GM12878 (cell line): ENCODE data around the gene FGFR2. TPM values are rescaled to one million over a fixed set of nuclear protein-coding genes. Genes with fewer than 3 reads are reported as not detected.

Experiments
- ATAC-seq: fragments of 200-7000 bp; cut with Tn5 transposase; 3 replicates; pipeline ENCODE4 v1.9.1; 2020; ENCODE audit warnings: mild to moderate bottlenecking, moderate library complexity
- BruUV-seq: library from RNA; stranded (reverse); fragments of 400-500 nt; replicated peaks from 2 replicates; lab custom pipeline; 2021; lab: Mats Ljungman, UMichigan
- CTCF ChIA-PET: fragments of 300-600 bp; sonication (Branson Sonifier 250); formaldehyde crosslinking; extraction: SDS; loops from one replicate; lab custom pipeline; 2021; ENCODE audit warnings: inconsistent platforms; lab: Yijun Ruan, JAX
- POLR2A ChIA-PET: fragments of 350-600 bp; formaldehyde crosslinking; extraction: SDS; loops from one replicate; lab custom pipeline; 2021; ENCODE audit warnings: inconsistent platforms; lab: Charles Lee
- RAD21 ChIA-PET: fragments of 300-600 bp; sonication (Branson Sonifier 250); formaldehyde crosslinking; loops from one replicate; lab custom pipeline; 2023; ENCODE audit warnings: antibody characterized with exemption; ENCODE audit not compliant: unreplicated experiment; lab: Charles Lee
- SMC1A ChIA-PET: fragments of 300-600 bp; sonication (Branson Sonifier 250); formaldehyde crosslinking; loops from one replicate; lab custom pipeline; 2023; ENCODE audit not compliant: unreplicated experiment, uncharacterized antibody; lab: Charles Lee
- DNase-seq: peaks from one replicate; pipeline ENCODE4 v3.0.0-alpha.2; 2011; ENCODE audit warnings: low read depth, low spot score
- FAIRE-seq: peaks from 3 replicates; lab custom pipeline; 2011; peaks lifted over from hg19 to GRCh38; lab: Jason Lieb, UNC
- H2AFZ ChIP-seq: 2 replicates; pipeline ENCODE4 v1.6.0; 2011; ENCODE audit warnings: low read depth, low read length, control low read depth; ENCODE audit not compliant: control insufficient read depth
- H3K27ac ChIP-seq: 2 replicates; pipeline ENCODE4 v1.5.1; 2011; ENCODE audit warnings: control low read depth; ENCODE audit not compliant: control insufficient read depth, insufficient read depth
- H3K27me3 ChIP-seq, 2 experiments: replicated peaks in 1 of 2; 2 replicates each; pipeline versions ENCODE4 v1.6.0 to v1.6.1; 2011; ENCODE audit warnings: low read length in 1 of 2; ENCODE audit not compliant: control insufficient read depth in 2 of 2, insufficient read depth in 2 of 2
- H3K36me3 ChIP-seq, 2 experiments: 2 replicates each; pipeline ENCODE4 v1.5.1; 2011; ENCODE audit warnings: low read length in 1 of 2; ENCODE audit not compliant: control insufficient read depth in 2 of 2, insufficient read depth in 2 of 2
- H3K4me1 ChIP-seq: 2 replicates; pipeline ENCODE4 v1.6.1; 2011; ENCODE audit warnings: mild to moderate bottlenecking, low read length, moderate library complexity, mixed read lengths; ENCODE audit not compliant: control insufficient read depth, insufficient read depth
- H3K4me2 ChIP-seq: 2 replicates; pipeline ENCODE4 v1.6.0; 2011; ENCODE audit warnings: control low read depth; ENCODE audit not compliant: control insufficient read depth, insufficient read depth
- H3K4me3 ChIP-seq: fragments of 200-600 bp; sonication (generic); 2 replicates; pipeline ENCODE4 v1.5.1; 2016
- H3K79me2 ChIP-seq: 2 replicates; pipeline ENCODE4 v1.6.0; 2011; ENCODE audit warnings: low read length; ENCODE audit not compliant: control insufficient read depth, insufficient read depth
- H3K9ac ChIP-seq: 2 replicates; pipeline ENCODE4 v1.8.0; 2011; ENCODE audit warnings: low read length, control low read depth, mixed read lengths; ENCODE audit not compliant: control insufficient read depth, insufficient read depth
- H3K9me3 ChIP-seq: replicated peaks from 3 replicates; pipeline ENCODE4 v1.5.1; 2011; ENCODE audit warnings: mild to moderate bottlenecking, low read length; ENCODE audit not compliant: control insufficient read depth, insufficient read depth
- H4K20me1 ChIP-seq: 2 replicates; pipeline ENCODE4 v1.6.0; 2011; ENCODE audit not compliant: control insufficient read depth, insufficient read depth
- BACH1 ChIP-seq: fragments of 450-650 bp; IDR thresholded peaks from 2 replicates; pipeline ENCODE4 v1.6.1; 2017; ENCODE audit warnings: mild to moderate bottlenecking, borderline replicate concordance
- BRCA1 ChIP-seq: IDR thresholded peaks from 2 replicates; pipeline ENCODE4 v1.6.1; 2011; ENCODE audit warnings: low read depth, low read length, improper control_type of control experiment
- CBFB ChIP-seq: IDR thresholded peaks from 2 replicates; pipeline ENCODE4 v1.6.1; 2016; ENCODE audit warnings: antibody characterized with exemption, low read depth
- E4F1 ChIP-seq: fragments of 450-650 bp; IDR thresholded peaks from 2 replicates; pipeline ENCODE4 v1.6.1; 2018; ENCODE audit warnings: borderline replicate concordance, mild to moderate bottlenecking; ENCODE audit not compliant: partially characterized antibody
- EGR1 ChIP-seq, 2 experiments: IDR thresholded peaks; 1 replicate in 1 of 2; 2 replicates in 1 of 2; pipeline ENCODE4 v1.6.1; 2011 to 2012; ENCODE audit warnings: low read depth in 2 of 2, low read length in 2 of 2, borderline replicate concordance in 1 of 2, mild to moderate bottlenecking in 1 of 2, moderate library complexity in 1 of 2
- FOXK2 ChIP-seq: fragments of 450-650 bp; IDR thresholded peaks from 2 replicates; pipeline ENCODE4 v1.6.1; 2017; ENCODE audit warnings: mild to moderate bottlenecking, moderate library complexity
- IRF3 ChIP-seq: fragments of 450-650 bp; IDR thresholded peaks from 2 replicates; pipeline ENCODE4 v1.6.1; 2014; ENCODE audit warnings: mild to moderate bottlenecking
- IRF4 ChIP-seq: IDR thresholded peaks from 2 replicates; pipeline ENCODE4 v1.6.1; 2011; ENCODE audit warnings: low read depth, low read length
- KDM1A ChIP-seq: fragments of 200-600 bp; sonication (generic); IDR thresholded peaks from 2 replicates; pipeline ENCODE4 v1.6.1; 2016; ENCODE audit warnings: borderline replicate concordance
- MEF2B ChIP-seq: fragments of 450-650 bp; IDR thresholded peaks from 2 replicates; pipeline ENCODE4 v1.6.1; 2018; ENCODE audit warnings: mild to moderate bottlenecking, moderate library complexity; ENCODE audit not compliant: partially characterized antibody, poor library complexity, severe bottlenecking
- NFXL1 ChIP-seq: fragments of 450-650 bp; IDR thresholded peaks from 2 replicates; pipeline ENCODE4 v1.6.1; 2017; ENCODE audit warnings: antibody characterized with exemption, mild to moderate bottlenecking, borderline replicate concordance
- POLR2AphosphoS5 ChIP-seq: IDR thresholded peaks from 2 replicates; pipeline ENCODE4 v1.6.1; 2011; ENCODE audit warnings: mild to moderate bottlenecking, low read length, inconsistent platforms
- SMAD1 ChIP-seq: fragments of 450-650 bp; IDR thresholded peaks from 2 replicates; pipeline ENCODE4 v1.6.1; 2018; ENCODE audit warnings: mild to moderate bottlenecking, low read depth; ENCODE audit not compliant: partially characterized antibody
- SMARCA5 ChIP-seq: fragments of 450-650 bp; IDR thresholded peaks from 2 replicates; pipeline ENCODE4 v1.6.1; 2017; ENCODE audit warnings: mild to moderate bottlenecking
- STAT3 ChIP-seq: IDR thresholded peaks from 2 replicates; pipeline ENCODE4 v1.6.1; 2011; ENCODE audit warnings: low read depth, low read length, improper control_type of control experiment
- TCF3 ChIP-seq: IDR thresholded peaks from 2 replicates; pipeline ENCODE4 v1.6.1; 2012; ENCODE audit warnings: low read depth, mild to moderate bottlenecking, low read length, borderline replicate concordance; ENCODE audit not compliant: insufficient read depth
- ZNF384 ChIP-seq: IDR thresholded peaks from 2 replicates; pipeline ENCODE4 v1.6.1; 2012; ENCODE audit warnings: low read depth, mild to moderate bottlenecking, low read length, improper control_type of control experiment, borderline replicate concordance
- WGBS: methylation state at CpG from one replicate; pipeline ENCODE4 v1.1.6; 2016; ENCODE audit warnings: low lambda C conversion rate; ENCODE audit not compliant: insufficient replicate concordance, insufficient coverage; ENCODE audit errors: missing lambda C conversion rate; 5-methylcytosine and 5-hydroxymethylcytosine counted together
- in situ Hi-C: fragments of 300-500 bp; cut with MboI; formaldehyde crosslinking; loops from 9 replicates; pipeline ENCODE4 v1.14.3; 2018; ENCODE audit warnings: mixed read lengths
- intact Hi-C: fragments of 100-400 bp; cut with micrococcal nuclease; formaldehyde crosslinking; loops from one replicate; pipeline ENCODE4 v1.14.2; 2022; ENCODE audit not compliant: unreplicated experiment
- polyA plus RNA-seq, 11 experiments: library from polyadenylated mRNA; depleted of rRNA in 4 of 11; unstranded in 6 of 11; stranded (reverse) in 5 of 11; fragments of >200 nt; fragmentation: Nextera tagmentation in 4 of 11; fragmentation: Illumina TruSeq in 1 of 11; extraction: Ambion mirVana in 4 of 11; extraction: Trizol in 1 of 11; gene quantifications; 1 replicate in 1 of 11; 2 replicates in 10 of 11; pipeline versions ENCODE4 v1.2.1 to v1.2.3, GENCODE V29; 2011 to 2016; ENCODE audit warnings: inconsistent platforms in 2 of 11, missing spikeins in 2 of 11, low read depth in 1 of 11
- total RNA-seq, 4 experiments: library from RNA; depleted of rRNA in 3 of 4; stranded (reverse); fragments of >200 nt in 3 of 4; fragmentation: Illumina TruSeq in 1 of 4; extraction: Trizol in 1 of 4; gene quantifications; 2 replicates each; pipeline versions ENCODE4 v1.2.1 to v1.2.3, GENCODE V29; 2013 to 2021

FGFR2 gene
- total and polyA plus RNA-seq, 10 of the 15 experiments (the other 5 are each of a cell fraction or from before 2014, with no cell fraction given), result 0.04 to 0.15 TPM; not detected in 8

GRCh38 chr10:121484401-121484800 lies 113.8 kb downstream of the FGFR2 start:
- Histone ChIP-seq H3K9ac (no peak overlapping the region), H4K20me1 (no peaks in the 10 kb centered on the region), H3K4me2 (no peak overlapping the region), H3K4me3 (no peak overlapping the region), H2AFZ (no peak overlapping the region), H3K36me3 (no peaks in the 10 kb centered on the region), H3K79me2 (no peaks in the 10 kb centered on the region)
- WGBS, result 12% methylated on average over 8 of the region's 8 CpGs
- intact Hi-C loops, result no loop called here
- ATAC-seq, result no peak
- no TSS peak for BruUV-seq
- no peak for DNase-seq
- POLR2A ChIA-PET, result no interaction called here
- TF ChIP-seq IRF4, result no peak
- TF ChIP-seq, all 136 proteins: peak for 0
- no peaks in the 10 kb centered on the region for H3K4me1 ChIP-seq
- in situ Hi-C loops, result no loop called here
- no peak for FAIRE-seq
- no peaks in the 10 kb centered on the region for H3K9me3 ChIP-seq
- SMC1A ChIA-PET, result no interaction called here
- RAD21 ChIA-PET, result no interaction called here
- CTCF ChIA-PET, result no interaction called here
- H3K27me3 ChIP-seq, result no peaks in the 10 kb centered on the region
- H3K27ac ChIP-seq, result no peak overlapping the region

- ChIA-PET RAD21 (no interaction called here), POLR2A (no interaction called here), SMC1A (no interaction called here), CTCF (no interaction called here)
- Histone ChIP-seq H3K4me1 (no peaks in the 10 kb centered on the region), H3K4me3 (no peak overlapping the region), H2AFZ (no peak overlapping the region), H3K4me2 (no peak overlapping the region), H3K9ac (no peak overlapping the region), H3K36me3 (no peaks in the 10 kb centered on the region), H4K20me1 (no peaks in the 10 kb centered on the region), H3K9me3 (no peaks in the 10 kb centered on the region), H3K27me3 (no peaks in the 10 kb centered on the region), H3K27ac (no peak overlapping the region), H3K79me2 (no peaks in the 10 kb centered on the region)
- no peak for ATAC-seq
- in situ Hi-C loops, result no loop called here
- FAIRE-seq, result no peak
- no TSS peak for BruUV-seq
- no peak for DNase-seq
- 4% methylated on average over 1 of the region's 1 CpG for WGBS
- intact Hi-C loops, result no loop called here
- no peak for TF ChIP-seq BRCA1
- no peak for TF ChIP-seq FOXK2
- no peak for TF ChIP-seq SMAD1
- TF ChIP-seq CBFB, result no peak
- TF ChIP-seq BACH1, result no peak
- no peak for TF ChIP-seq EGR1 (IDR thresholded peaks at IDR 0.05; ENCODE audit: borderline replicate concordance in 1 of 2, low read depth in 2 of 2, low read length in 2 of 2)
- no peak for TF ChIP-seq IRF3
- TF ChIP-seq NFXL1, result no peak
- no peak for TF ChIP-seq TCF3
- no peak for TF ChIP-seq STAT3
- TF ChIP-seq MEF2B, result no peak
- no peak for TF ChIP-seq POLR2AphosphoS5
- no peak for TF ChIP-seq SMARCA5
- TF ChIP-seq ZNF384, result no peak
- no peak for TF ChIP-seq E4F1
- TF ChIP-seq KDM1A, result no peak
These were observed 117.1 kb downstream of the FGFR2 start for GRCh38 chr10:121481180-121481579.
